ENCODE results near the gene STEAP4.

GRCh38 chr7:88290491-88290890, 16.2 kb downstream of the STEAP4 start:
- TF ChIP-seq POLR2AphosphoS5 (IDR thresholded peaks at IDR 0.05): no peak
- TF ChIP-seq, protein P1, sequence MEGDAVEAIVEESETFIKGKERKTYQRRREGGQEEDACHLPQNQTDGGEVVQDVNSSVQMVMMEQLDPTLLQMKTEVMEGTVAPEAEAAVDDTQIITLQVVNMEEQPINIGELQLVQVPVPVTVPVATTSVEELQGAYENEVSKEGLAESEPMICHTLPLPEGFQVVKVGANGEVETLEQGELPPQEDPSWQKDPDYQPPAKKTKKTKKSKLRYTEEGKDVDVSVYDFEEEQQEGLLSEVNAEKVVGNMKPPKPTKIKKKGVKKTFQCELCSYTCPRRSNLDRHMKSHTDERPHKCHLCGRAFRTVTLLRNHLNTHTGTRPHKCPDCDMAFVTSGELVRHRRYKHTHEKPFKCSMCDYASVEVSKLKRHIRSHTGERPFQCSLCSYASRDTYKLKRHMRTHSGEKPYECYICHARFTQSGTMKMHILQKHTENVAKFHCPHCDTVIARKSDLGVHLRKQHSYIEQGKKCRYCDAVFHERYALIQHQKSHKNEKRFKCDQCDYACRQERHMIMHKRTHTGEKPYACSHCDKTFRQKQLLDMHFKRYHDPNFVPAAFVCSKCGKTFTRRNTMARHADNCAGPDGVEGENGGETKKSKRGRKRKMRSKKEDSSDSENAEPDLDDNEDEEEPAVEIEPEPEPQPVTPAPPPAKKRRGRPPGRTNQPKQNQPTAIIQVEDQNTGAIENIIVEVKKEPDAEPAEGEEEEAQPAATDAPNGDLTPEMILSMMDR (IDR thresholded peaks at IDR 0.05): no peak
- TF ChIP-seq POLR2A (IDR thresholded peaks at IDR 0.05): no peak
- TF ChIP-seq EP300 (IDR thresholded peaks at IDR 0.05; ENCODE audit: low read depth): no peak
